NB4 (cell line): ENCODE results near the gene TTLL5.

Experiments
- DNase-seq: peaks from one replicate; pipeline ENCODE4 v3.0.0; 2010; ENCODE audit warnings: low read depth
- H3K4me3 ChIP-seq: one replicate; pipeline ENCODE4 v1.5.1; 2011; ENCODE audit warnings: mild to moderate bottlenecking, low read depth, low read length, moderate library complexity
- CTCF ChIP-seq: IDR thresholded peaks from one replicate; pipeline ENCODE4 v1.5.1; 2012; ENCODE audit warnings: low read depth, low read length
- MAX ChIP-seq: IDR thresholded peaks from 2 replicates; pipeline ENCODE4 v1.6.1; 2011; ENCODE audit warnings: low read depth, low read length
- MYC ChIP-seq: IDR thresholded peaks from 2 replicates; pipeline ENCODE4 v1.6.1; 2011; ENCODE audit warnings: low read depth, low read length
- POLR2A ChIP-seq: IDR thresholded peaks from 2 replicates; pipeline ENCODE4 v1.6.1; 2011; ENCODE audit warnings: mild to moderate bottlenecking; ENCODE audit not compliant: insufficient read length; ENCODE audit errors: extremely low read depth

TTLL5 gene

GRCh38 chr14:75794615-75795038 is 133.6 kb downstream of the TTLL5 start:
- no peak overlapping the region for H3K4me3 ChIP-seq
- no peak for DNase-seq
- no peak for TF ChIP-seq MYC
- no peak for TF ChIP-seq CTCF
- no peak for TF ChIP-seq MAX
- TF ChIP-seq POLR2A, result no peak

GRCh38 chr14:75800792-75801191 is 139.7 kb downstream of the TTLL5 start:
- no peak for DNase-seq
- TF ChIP-seq POLR2A, result no peak
- no peak for TF ChIP-seq CTCF
- no peak for TF ChIP-seq MAX
- TF ChIP-seq MYC, result no peak
- H3K4me3 ChIP-seq, result no peak overlapping the region

GRCh38 chr14:75802486-75802885 is 141.4 kb downstream of the TTLL5 start:
- TF ChIP-seq MAX (no peak), MYC (no peak), POLR2A (no peak), CTCF (no peak)
- H3K4me3 ChIP-seq, result no peak overlapping the region
- DNase-seq, result no peak

- TF ChIP-seq CTCF (no peak), MAX (no peak), MYC (no peak), POLR2A (no peak)
- DNase-seq, result no peak
- no peak overlapping the region for H3K4me3 ChIP-seq
Measured at GRCh38 chr14:75803765-75804164, 142.7 kb downstream of the TTLL5 start.

GRCh38 chr14:75804570-75805275 is 143.7 kb downstream of the TTLL5 start:
- H3K4me3 ChIP-seq, result no peak overlapping the region
- TF ChIP-seq CTCF (no peak), MYC (no peak), MAX (no peak), POLR2A (no peak)
- no peak for DNase-seq
